ENCODE data around the gene FBXW12. TPM values are rescaled to one million over a fixed set of nuclear protein-coding genes. Genes with fewer than 3 reads are reported as not detected.

FBXW12 gene
- total RNA-seq, 4 donors from 2014 or later, result not detected

- intact Hi-C loops (cut with DNase I), result no loop called here
- WGBS, 2 donors, result 63 to 76% methylated on average over 1 to 6 of the region's 9 CpGs
- DNase-seq, result no peak
- no peaks in the 10 kb centered on the region for H3K27me3 ChIP-seq
- H3K9me3 ChIP-seq, result no peaks in the 10 kb centered on the region
- peaks cover 28 to 52% (median 29%) of the 10 kb centered on the region in 3 donors for H3K4me1 ChIP-seq
- TF ChIP-seq POLR2A (IDR thresholded peaks at IDR 0.05) (no peak), CTCF (IDR thresholded peaks at IDR 0.05) (no peak)
- H3K36me3 ChIP-seq, result peaks cover 57 to 100% (median 69%) of the 10 kb centered on the region in 3 donors
- no peak overlapping the region for H3K27ac ChIP-seq
- H3K4me3 ChIP-seq, result no peak overlapping the region
Observed at GRCh38 chr3:48418651-48419050, 46.6 kb downstream of the FBXW12 start.

DNA sequence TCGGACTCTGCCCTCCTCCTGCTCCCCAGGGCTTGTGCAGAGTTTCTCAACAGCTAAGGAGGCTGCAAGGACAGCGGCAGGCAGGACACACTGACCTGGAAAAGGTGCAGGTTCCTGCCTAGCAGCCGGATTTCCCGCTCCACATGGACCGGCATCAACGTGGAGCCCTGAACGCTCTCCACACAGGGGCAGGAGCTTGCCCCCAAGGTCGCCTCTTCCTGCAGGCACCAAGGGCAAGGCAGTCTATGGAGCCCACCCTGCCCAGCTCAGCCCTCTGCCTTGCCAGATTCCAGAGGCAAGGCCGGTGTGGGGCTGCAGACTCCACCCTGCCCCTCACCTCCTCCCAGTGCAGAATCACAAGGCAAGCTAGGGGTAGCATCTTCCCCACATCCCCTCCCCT lies 47.1 kb downstream of the FBXW12 start:
- no peak for DNase-seq
- no peaks in the 10 kb centered on the region for H3K27me3 ChIP-seq
- no peak overlapping the region for H3K4me3 ChIP-seq
- peaks cover 26 to 52% (median 27%) of the 10 kb centered on the region in 3 donors for H3K4me1 ChIP-seq
- H3K27ac ChIP-seq, result no peak overlapping the region
- TF ChIP-seq CTCF (IDR thresholded peaks at IDR 0.05) (no peak), POLR2A (IDR thresholded peaks at IDR 0.05) (no peak)
- H3K9me3 ChIP-seq, result no peaks in the 10 kb centered on the region
- peaks cover 56 to 100% (median 64%) of the 10 kb centered on the region in 3 donors for H3K36me3 ChIP-seq
- WGBS, 2 donors, result no CpG with 5 or more reads among the region's 9 CpGs
- intact Hi-C loops (cut with DNase I), result no loop called here

DNA sequence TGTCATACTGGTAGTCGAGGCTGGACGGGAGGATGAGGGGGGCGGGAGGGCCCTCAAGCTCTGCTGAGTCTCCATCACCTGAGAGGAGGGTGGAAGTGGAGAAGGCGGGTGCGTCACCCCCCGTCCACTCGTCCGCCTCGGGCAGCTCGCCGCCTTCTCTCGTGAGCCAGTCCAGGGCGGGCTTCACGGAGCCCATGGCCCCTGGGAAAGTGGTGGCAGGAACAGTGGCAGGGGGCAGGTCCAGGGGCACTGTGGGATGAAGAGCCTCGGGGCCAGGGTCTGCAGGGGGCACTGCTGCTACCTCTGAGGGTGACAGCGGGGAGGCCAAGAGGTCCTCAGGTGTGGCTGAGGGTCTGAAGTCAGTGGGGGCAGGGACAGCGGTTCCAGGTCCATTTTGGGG lies 47.6 kb downstream of the FBXW12 start:
- DNase-seq, result no peak
- Histone ChIP-seq H3K27me3 (no peaks in the 10 kb centered on the region), H3K9me3 (no peaks in the 10 kb centered on the region), H3K4me3 (no peak overlapping the region), H3K27ac (no peak overlapping the region), H3K4me1 (peaks cover 22 to 52% (median 25%) of the 10 kb centered on the region in 3 donors), H3K36me3 (peaks cover 51 to 100% (median 60%) of the 10 kb centered on the region in 3 donors)
- intact Hi-C loops (cut with DNase I), result no loop called here
- TF ChIP-seq POLR2A (IDR thresholded peaks at IDR 0.05) (no peak), CTCF (IDR thresholded peaks at IDR 0.05) (no peak)
- 86 to 93% methylated on average over 3 to 14 of the region's 17 CpGs for WGBS, 2 donors

GRCh38 chr3:48420561-48420960 lies 48.5 kb downstream of the FBXW12 start:
- no peak for TF ChIP-seq CTCF (IDR thresholded peaks at IDR 0.05)
- TF ChIP-seq POLR2A (IDR thresholded peaks at IDR 0.05), result no peak
- no peak overlapping the region for H3K4me3 ChIP-seq
- H3K4me1 ChIP-seq, result peaks cover 28 to 52% (median 32%) of the 10 kb centered on the region in 3 donors
- H3K27ac ChIP-seq, result peak overlapping the region in 1 of 4 donors; percentile 54
- intact Hi-C loops (cut with DNase I), result no loop called here
- DNase-seq, result no peak
- H3K36me3 ChIP-seq, result peaks cover 44 to 98% (median 51%) of the 10 kb centered on the region in 3 donors
- no peaks in the 10 kb centered on the region for H3K27me3 ChIP-seq
- no peaks in the 10 kb centered on the region for H3K9me3 ChIP-seq
- WGBS, 2 donors, result 81 to 88% methylated on average over 10 to 14 of the region's 14 CpGs

GRCh38 chr3:48422272-48422671 lies 50.3 kb downstream of the FBXW12 start:
- H3K27ac ChIP-seq, result peak overlapping the region in 3 of 4 donors; percentile 41 to 67 (median 58)
- H3K9me3 ChIP-seq, result no peaks in the 10 kb centered on the region
- no peak overlapping the region for H3K4me3 ChIP-seq
- peaks cover 41 to 65% (median 49%) of the 10 kb centered on the region in 3 donors for H3K4me1 ChIP-seq
- TF ChIP-seq CTCF (IDR thresholded peaks at IDR 0.05) (peak in 1 of 6 experiments; percentile 7), POLR2A (IDR thresholded peaks at IDR 0.05) (no peak)
- H3K27me3 ChIP-seq, result no peaks in the 10 kb centered on the region
- peaks cover 37 to 81% (median 41%) of the 10 kb centered on the region in 3 donors for H3K36me3 ChIP-seq
- intact Hi-C loops (cut with DNase I), result no loop called here
- no peak for DNase-seq
- 61% methylated on average over 3 of the region's 3 CpGs; no CpG with 5 or more reads in 1 of the 2 donors for WGBS, 2 donors
